HepG2 (cell line): ENCODE measurements around the gene TXNDC2. TPM values are rescaled to one million over a fixed set of nuclear protein-coding genes. Genes with fewer than 3 reads are reported as not detected.
A peak's percentile ranks its signal among the peaks of the same experiment; 100 is the strongest.

Experiments
- ETS1 ChIP-seq: sonication (generic); formaldehyde crosslinking; IDR thresholded peaks from 2 replicates; pipeline ENCODE4 v1.4.0; 2020; ENCODE audit warnings: missing genetic modification reagents
- GABPB1 ChIP-seq: IDR thresholded peaks from 2 replicates; pipeline ENCODE4 v1.6.1; 2016; ENCODE audit warnings: mild to moderate bottlenecking, missing genetic modification reagents, moderate library complexity, missing compliant biosample characterization
- KAT8 ChIP-seq: IDR thresholded peaks from 2 replicates; pipeline ENCODE4 v1.6.1; 2016; ENCODE audit warnings: missing genetic modification reagents, missing compliant biosample characterization
- NPAS2 ChIP-seq: sonication (generic); formaldehyde crosslinking; IDR thresholded peaks from 2 replicates; pipeline ENCODE4 v1.8.0; 2022; ENCODE audit warnings: mild to moderate bottlenecking, missing genetic modification reagents, borderline replicate concordance
- PHF5A ChIP-seq: IDR thresholded peaks from one replicate; pipeline ENCODE4 v1.6.1; 2018; ENCODE audit warnings: low read depth, missing genetic modification reagents; ENCODE audit not compliant: unreplicated experiment
- TEAD2 ChIP-seq: sonication (generic); formaldehyde crosslinking; IDR thresholded peaks from 2 replicates; pipeline ENCODE4 v1.9.0; 2021; ENCODE audit warnings: missing genetic modification reagents
- TEAD3 ChIP-seq: optimal IDR thresholded peaks from 2 replicates; pipeline ENCODE3; 2016; ENCODE audit warnings: borderline replicate concordance
- USF2 ChIP-seq, 2 experiments: sonication (generic) in 1 of 2; formaldehyde crosslinking in 1 of 2; IDR thresholded peaks; 2 replicates each; pipeline versions ENCODE4 v1.5.1 to v1.6.1; 2011 to 2020; ENCODE audit warnings: borderline replicate concordance in 1 of 2, low read depth in 1 of 2, low read length in 1 of 2, mild to moderate bottlenecking in 1 of 2, missing genetic modification reagents in 1 of 2, moderate library complexity in 1 of 2
- ZFP37 ChIP-seq: sonication (generic); formaldehyde crosslinking; IDR thresholded peaks from 2 replicates; pipeline ENCODE4 v1.4.0; 2020; ENCODE audit warnings: missing genetic modification reagents, borderline replicate concordance
- ZMYM4 ChIP-seq: sonication (generic); formaldehyde crosslinking; IDR thresholded peaks from 2 replicates; pipeline ENCODE4 v1.8.1; 2023; ENCODE audit warnings: mild to moderate bottlenecking, missing genetic modification reagents
- ZNF142 ChIP-seq: sonication (generic); formaldehyde crosslinking; IDR thresholded peaks from 2 replicates; pipeline ENCODE4 v1.4.0; 2020; ENCODE audit warnings: missing genetic modification reagents
- ZNF232 ChIP-seq: sonication (generic); formaldehyde crosslinking; IDR thresholded peaks from 2 replicates; pipeline ENCODE4 v1.4.0; 2020; ENCODE audit warnings: missing genetic modification reagents, borderline replicate concordance
- ZNF260 ChIP-seq: sonication (generic); formaldehyde crosslinking; IDR thresholded peaks from 2 replicates; pipeline ENCODE4 v1.4.0; 2020; ENCODE audit warnings: missing genetic modification reagents, low read depth, mild to moderate bottlenecking, borderline replicate concordance
- ZNF275 ChIP-seq: sonication (generic); formaldehyde crosslinking; IDR thresholded peaks from 2 replicates; pipeline ENCODE4 v1.8.0; 2022; ENCODE audit warnings: missing genetic modification reagents, mild to moderate bottlenecking, inconsistent platforms, borderline replicate concordance
- ZNF431 ChIP-seq: sonication (generic); formaldehyde crosslinking; IDR thresholded peaks from 2 replicates; pipeline ENCODE4 v1.9.0; 2022; ENCODE audit warnings: missing genetic modification reagents, low read depth, mild to moderate bottlenecking, borderline replicate concordance
- ZNF563 ChIP-seq: sonication (generic); formaldehyde crosslinking; IDR thresholded peaks from 2 replicates; pipeline ENCODE4 v1.8.0; 2022; ENCODE audit warnings: mild to moderate bottlenecking, moderate library complexity, missing genetic modification reagents
- ZNF720 ChIP-seq: sonication (generic); formaldehyde crosslinking; IDR thresholded peaks from 2 replicates; pipeline ENCODE4 v1.4.0; 2020; ENCODE audit warnings: missing genetic modification reagents
- ZSCAN31 ChIP-seq: sonication (generic); formaldehyde crosslinking; IDR thresholded peaks from 2 replicates; pipeline ENCODE4 v1.5.0; 2020; ENCODE audit warnings: low read depth, mild to moderate bottlenecking, missing genetic modification reagents
- polyA plus RNA-seq, 8 experiments: library from polyadenylated mRNA; depleted of rRNA in 3 of 8; stranded (reverse) in 7 of 8; unstranded in 1 of 8; fragments of >200 nt; fragmentation: Illumina TruSeq in 4 of 8; extraction: Trizol in 4 of 8; gene quantifications; 2 replicates each; pipeline versions ENCODE4 v1.2.1 to v1.2.3, GENCODE V29; 2011 to 2016; ENCODE audit warnings: low read depth in 4 of 8, missing spikeins in 1 of 8, mixed read lengths in 1 of 8; ENCODE audit not compliant: insufficient read depth in 1 of 8
- total RNA-seq, 5 experiments: library from RNA; depleted of rRNA; stranded (reverse); fragments of >200 nt; fragmentation: Illumina TruSeq; extraction: Trizol; gene quantifications; 2 replicates each; pipeline ENCODE4 v1.2.3, GENCODE V29; 2016; ENCODE audit warnings: low read depth in 1 of 5

The TXNDC2 gene
- total and polyA plus RNA-seq, 2 of the 13 experiments (the other 11 are each of a cell fraction or from before 2014, with no cell fraction given) = not detected

- peak; percentile 36; the same call in 1 of the 2 replicates for TF ChIP-seq ZMYM4
- no peak for TF ChIP-seq ZNF563 (CRISPR knock-in tag)
- no peak for TF ChIP-seq ZSCAN31 (CRISPR knock-in tag)
- no peak for TF ChIP-seq TEAD2 (CRISPR knock-in tag)
- TF ChIP-seq USF2 (IDR thresholded peaks at IDR 0.05; ENCODE audit: low read depth, low read length) = no peak
- no peak for TF ChIP-seq USF2 (CRISPR knock-in tag; IDR thresholded peaks at IDR 0.05; ENCODE audit: borderline replicate concordance)
- TF ChIP-seq TEAD3 (CRISPR knock-in tag) = peak; percentile 72
- 0 out of 2 replicates have a peak, but pooled peaks have one; percentile 15 for TF ChIP-seq GABPB1 (CRISPR knock-in tag)
- no peak for TF ChIP-seq ZNF260 (CRISPR knock-in tag)
- no peak for TF ChIP-seq ZNF232 (CRISPR knock-in tag)
- no peak for TF ChIP-seq ZNF431 (CRISPR knock-in tag)
- 0 out of 2 replicates have a peak, but pooled peaks have one; percentile 53 for TF ChIP-seq ZFP37 (CRISPR knock-in tag)
- no peak for TF ChIP-seq ETS1 (CRISPR knock-in tag)
- no peak for TF ChIP-seq NPAS2
- TF ChIP-seq PHF5A (CRISPR knock-in tag) = no peak
- TF ChIP-seq ZNF275 (CRISPR knock-in tag) = no peak
- TF ChIP-seq ZNF720 = no peak
- peak; percentile 54 for TF ChIP-seq KAT8 (CRISPR knock-in tag)
- peak; percentile 35; the same call in 1 of the 2 replicates for TF ChIP-seq ZNF142 (CRISPR knock-in tag)
Measured at GRCh38 chr18:9854801-9855676, 30.7 kb upstream of the TXNDC2 start (continued).
